ENCODE measurements around the gene CFAP298. TPM values are rescaled to one million over a fixed set of nuclear protein-coding genes. Genes with fewer than 3 reads are reported as not detected.

Gene CFAP298
- total and polyA plus RNA-seq, 7 donors: 14.4 to 38.6 (median 24.7) TPM

DNA sequence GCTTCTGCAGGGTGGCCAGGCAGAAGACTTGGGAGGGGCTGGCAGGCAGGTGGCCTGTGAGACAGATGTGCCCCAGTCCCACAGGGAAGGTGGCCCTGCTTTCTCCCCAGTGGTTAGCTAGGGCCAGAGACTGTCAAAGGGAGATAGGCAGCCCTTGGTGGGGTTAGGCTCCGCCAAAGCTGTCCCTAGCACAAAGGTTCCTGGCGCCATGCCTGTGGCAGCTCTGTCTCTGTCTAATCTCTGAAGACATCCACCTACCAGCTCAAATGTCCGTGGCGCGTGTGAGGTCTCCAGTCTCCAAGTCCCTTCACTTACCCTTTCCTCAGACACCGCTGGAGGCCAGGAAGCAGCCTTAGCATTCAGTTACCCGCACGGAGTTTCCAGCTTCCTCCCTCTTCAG lies 44.6 kb downstream of the CFAP298 start:
- 96% methylated on average over 8 of the region's 8 CpGs for WGBS, 2 donors
- Histone ChIP-seq H3K36me3 (no peaks in the 10 kb centered on the region), H3K27me3 (no peaks in the 10 kb centered on the region), H3K27ac (no peak overlapping the region), H3K4me3 (no peak overlapping the region), H3K9me3 (peaks cover 0 to 7% (median 0%) of the 10 kb centered on the region in 4 donors), H3K4me1 (peaks cover 0 to 13% (median 10%) of the 10 kb centered on the region in 4 donors)
- intact Hi-C loops (cut with DNase I): loop anchor here (2.0 kb wide), 2 partner anchors 155 to 165 kb away; partner anchors contain the start of gene EVA1C
- no peak for DNase-seq
- TF ChIP-seq CTCF (IDR thresholded peaks at IDR 0.05): no peak
- no peak for TF ChIP-seq POLR2A (IDR thresholded peaks at IDR 0.05)
- no peak for TF ChIP-seq POLR2AphosphoS5 (IDR thresholded peaks at IDR 0.05)
- no peak for TF ChIP-seq EP300 (IDR thresholded peaks at IDR 0.05)

DNA sequence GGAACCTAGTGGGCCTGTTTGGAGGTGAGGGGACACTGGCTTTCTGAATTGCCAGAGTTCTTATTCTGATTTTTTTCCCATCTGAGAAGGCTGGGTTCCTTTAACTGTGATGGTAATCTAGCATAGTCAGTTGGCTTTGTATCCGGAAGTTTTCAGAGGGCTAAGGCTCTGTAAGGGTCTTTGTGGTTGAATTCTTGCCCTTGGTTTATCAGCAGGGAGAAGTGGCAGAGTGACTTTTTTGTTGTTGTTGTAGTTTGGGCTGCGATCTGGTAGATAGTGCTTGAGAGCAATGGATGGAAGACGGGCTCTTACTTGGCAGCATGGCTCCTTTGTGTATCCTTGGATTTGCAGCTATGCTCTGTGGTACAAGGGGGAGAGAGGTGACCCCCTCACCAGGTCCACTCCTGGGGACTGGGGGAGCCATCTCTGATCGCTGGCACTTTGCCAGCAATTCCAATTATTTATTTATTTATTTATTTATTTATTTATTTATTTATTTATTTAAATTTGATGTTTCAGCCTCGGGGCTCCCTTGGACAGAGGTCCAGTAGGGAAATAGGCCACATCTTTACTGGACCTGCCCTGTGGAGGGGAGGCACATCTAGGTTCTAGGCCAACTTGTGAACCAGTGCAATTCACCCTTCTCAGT lies 45.3 kb downstream of the CFAP298 start:
- no peak for DNase-seq
- no peak overlapping the region for H3K4me3 ChIP-seq
- H3K36me3 ChIP-seq: no peaks in the 10 kb centered on the region
- WGBS, 2 donors: 79 to 91% methylated on average over 5 of the region's 5 CpGs
- H3K9me3 ChIP-seq: peaks cover 0 to 7% (median 0%) of the 10 kb centered on the region in 4 donors
- no peak overlapping the region for H3K27ac ChIP-seq
- TF ChIP-seq POLR2A (IDR thresholded peaks at IDR 0.05) (no peak), POLR2AphosphoS5 (IDR thresholded peaks at IDR 0.05) (peak in 1 of 4 donors; percentile 12), EP300 (IDR thresholded peaks at IDR 0.05) (no peak), CTCF (IDR thresholded peaks at IDR 0.05) (no peak)
- H3K27me3 ChIP-seq: no peaks in the 10 kb centered on the region
- peaks cover 0 to 13% (median 10%) of the 10 kb centered on the region in 4 donors for H3K4me1 ChIP-seq
- intact Hi-C loops (cut with DNase I): no loop called here

- peaks cover 0 to 13% (median 10%) of the 10 kb centered on the region in 4 donors for H3K4me1 ChIP-seq
- H3K4me3 ChIP-seq: no peak overlapping the region
- H3K9me3 ChIP-seq: peaks cover 0 to 7% (median 0%) of the 10 kb centered on the region in 4 donors
- H3K36me3 ChIP-seq: no peaks in the 10 kb centered on the region
- H3K27ac ChIP-seq: no peak overlapping the region
- TF ChIP-seq CTCF (IDR thresholded peaks at IDR 0.05) (no peak), POLR2AphosphoS5 (IDR thresholded peaks at IDR 0.05) (no peak), POLR2A (IDR thresholded peaks at IDR 0.05) (no peak), EP300 (IDR thresholded peaks at IDR 0.05) (no peak)
- H3K27me3 ChIP-seq: no peaks in the 10 kb centered on the region
- intact Hi-C loops (cut with DNase I): no loop called here
- 93 to 94% methylated on average over 2 of the region's 2 CpGs for WGBS, 2 donors
- DNase-seq: no peak
Observed at GRCh38 chr21:32565856-32566465, 46.2 kb downstream of the CFAP298 start.

- peak overlapping the region in 1 of 4 donors; percentile 21 for H3K27ac ChIP-seq
Observed at GRCh38 chr21:32562915-32563314, 49.3 kb downstream of the CFAP298 start.

More at GRCh38 chr21:32562915-32563314, 49.3 kb downstream of the CFAP298 start:
- Histone ChIP-seq H3K4me3 (no peak overlapping the region), H3K4me1 (no peaks in the 10 kb centered on the region), H3K36me3 (no peaks in the 10 kb centered on the region), H3K27me3 (no peaks in the 10 kb centered on the region), H3K9me3 (peaks cover 0 to 7% (median 0%) of the 10 kb centered on the region in 4 donors)
- WGBS, 2 donors: 91 to 95% methylated on average over 2 of the region's 2 CpGs
- DNase-seq: no peak
- intact Hi-C loops (cut with DNase I): no loop called here
- no peak for TF ChIP-seq POLR2A (IDR thresholded peaks at IDR 0.05)
- TF ChIP-seq CTCF (IDR thresholded peaks at IDR 0.05): no peak
- TF ChIP-seq EP300 (IDR thresholded peaks at IDR 0.05): no peak
- no peak for TF ChIP-seq POLR2AphosphoS5 (IDR thresholded peaks at IDR 0.05)
